ENCODE results near the gene FGF10.

Gene FGF10

DNA sequence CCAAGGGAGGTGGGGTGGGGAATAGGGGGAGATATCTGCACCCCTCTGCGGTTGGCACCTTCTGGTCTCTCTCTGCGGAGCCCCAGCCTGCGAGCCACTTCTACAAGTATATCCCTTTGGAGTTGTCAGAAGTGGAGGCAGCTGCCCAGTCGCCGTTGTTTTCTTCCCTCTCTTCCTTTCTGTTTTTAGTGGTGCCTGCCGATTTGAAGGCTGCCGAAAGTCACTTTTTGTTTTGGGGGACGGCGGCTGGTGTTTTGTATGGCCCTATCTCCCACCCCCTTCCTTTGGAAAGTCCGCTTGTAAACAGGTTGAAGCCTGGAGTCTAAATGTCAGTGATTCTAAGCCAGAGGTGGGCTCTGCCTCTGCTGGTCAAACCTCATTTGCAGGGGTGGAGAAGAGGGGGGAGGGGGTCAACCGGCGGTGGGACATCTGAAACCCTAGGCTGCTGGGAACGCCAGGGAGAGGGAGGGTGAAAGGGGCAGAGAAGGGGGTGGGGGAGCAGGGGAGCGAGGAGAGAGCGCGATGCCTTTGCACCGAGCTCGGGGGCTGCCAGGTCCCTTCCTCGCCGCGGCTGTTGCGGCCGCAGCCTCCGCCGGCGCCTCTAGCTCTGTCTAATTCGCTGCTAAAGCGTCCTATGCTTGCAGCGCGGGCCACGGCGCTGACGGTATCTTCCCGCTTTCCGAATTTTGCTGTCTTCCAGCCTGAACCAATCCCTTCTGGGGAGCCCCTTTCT lies at the start of gene FGF10:
TSS of gene FGF10 (minus strand) at position 331 of the 733 bp plus-strand sequence. CDS start 738 bp downstream, outside the sequence.
- FAIRE-seq, result no peak

DNA sequence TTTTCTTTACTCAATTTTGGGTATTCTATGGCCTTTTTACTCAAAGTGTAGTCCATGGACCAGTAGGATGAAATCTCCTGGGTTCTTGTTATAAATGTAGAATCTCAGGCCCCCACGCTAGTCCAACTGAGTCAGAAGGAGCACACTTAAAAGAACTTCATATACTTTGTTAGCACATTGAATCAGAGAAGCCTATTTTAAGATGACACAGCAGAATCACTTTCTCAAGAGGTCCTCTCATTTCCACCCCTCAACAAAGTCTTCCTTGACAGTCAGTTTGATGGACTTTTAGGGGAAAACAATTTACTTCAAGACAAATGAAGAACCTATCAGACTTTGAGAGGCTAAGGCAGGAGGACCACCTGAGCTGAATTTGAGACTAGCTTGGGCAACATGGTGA lies 37.7 kb upstream of the FGF10 start:
- no peak for FAIRE-seq

DNA sequence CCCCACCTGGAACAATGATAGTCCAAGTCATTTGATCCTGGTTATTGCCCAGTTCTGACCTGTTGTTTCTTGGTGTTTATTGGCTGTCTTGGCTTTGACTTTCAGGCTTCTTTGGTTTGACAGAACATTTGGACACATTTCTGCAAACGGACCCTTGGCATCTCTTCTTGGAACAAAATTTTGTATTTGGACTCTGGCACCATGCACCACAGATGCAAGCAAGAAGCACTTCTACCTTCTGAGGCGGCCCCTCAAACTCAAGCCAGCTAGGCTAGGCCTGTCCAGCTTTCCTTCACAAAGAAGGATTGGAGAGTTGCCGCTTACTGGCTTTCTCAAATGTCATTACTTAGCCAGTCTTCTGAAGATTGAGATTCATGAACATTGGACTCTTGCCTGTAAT lies 23.1 kb upstream of the FGF10 start:
- no peak for FAIRE-seq

DNA sequence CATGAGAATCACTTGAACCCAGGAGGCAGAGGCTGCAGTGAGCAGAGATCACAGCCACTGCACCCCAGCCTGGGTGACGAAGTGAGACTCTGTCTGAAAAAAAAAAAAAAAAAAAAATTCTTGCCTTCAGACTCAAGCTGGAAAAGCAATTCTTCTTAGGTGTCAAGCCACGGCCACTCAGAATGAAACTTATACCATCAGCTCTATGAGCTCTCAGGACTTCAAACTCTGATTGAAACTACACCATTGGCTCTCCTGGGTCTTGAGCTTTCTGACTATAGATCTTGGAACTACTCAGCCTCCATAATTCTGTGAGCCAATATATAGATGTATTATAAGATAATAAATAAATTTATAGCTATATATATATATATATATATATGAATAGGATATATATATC lies 12.9 kb upstream of the FGF10 start:
- no peak for FAIRE-seq

DNA sequence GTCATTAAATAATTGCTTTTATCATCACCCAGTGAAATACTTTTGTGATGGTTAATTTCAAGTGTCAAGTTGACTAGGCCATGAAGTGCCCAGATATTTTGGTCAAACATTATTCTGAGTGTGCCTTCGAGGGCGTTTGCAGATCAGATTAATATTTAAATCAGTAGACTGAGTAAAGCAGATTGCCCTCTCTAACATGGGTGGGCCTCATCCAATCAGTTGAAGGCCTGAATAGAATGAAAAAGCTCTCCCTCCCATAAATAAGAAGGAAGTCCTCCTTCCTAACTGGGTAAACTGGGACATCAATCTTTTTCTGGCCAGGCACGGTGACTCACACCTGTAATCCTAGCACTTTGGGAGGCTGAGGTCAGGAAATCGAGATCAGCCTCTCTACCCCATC lies 12.4 kb upstream of the FGF10 start:
- no peak for FAIRE-seq

DNA sequence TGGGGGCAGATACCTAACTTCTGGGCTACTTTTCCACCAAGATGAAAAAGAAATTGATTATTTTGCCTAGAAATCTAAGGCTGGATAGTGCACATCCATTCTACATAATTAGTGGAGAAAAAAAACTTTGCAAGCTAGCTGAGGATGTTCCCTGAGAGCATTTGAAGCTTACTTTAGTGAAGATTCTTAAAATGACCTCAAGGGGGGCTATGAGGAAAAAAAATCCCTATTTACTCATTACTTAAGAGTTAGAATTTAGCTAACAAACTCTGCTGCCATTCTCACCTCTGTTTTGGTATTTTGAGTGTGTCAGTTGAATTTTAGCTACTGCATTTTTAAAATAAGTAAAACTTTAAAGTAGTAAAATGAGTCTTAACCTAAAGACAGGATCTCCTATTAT lies 9.2 kb upstream of the FGF10 start:
- FAIRE-seq, result no peak

DNA sequence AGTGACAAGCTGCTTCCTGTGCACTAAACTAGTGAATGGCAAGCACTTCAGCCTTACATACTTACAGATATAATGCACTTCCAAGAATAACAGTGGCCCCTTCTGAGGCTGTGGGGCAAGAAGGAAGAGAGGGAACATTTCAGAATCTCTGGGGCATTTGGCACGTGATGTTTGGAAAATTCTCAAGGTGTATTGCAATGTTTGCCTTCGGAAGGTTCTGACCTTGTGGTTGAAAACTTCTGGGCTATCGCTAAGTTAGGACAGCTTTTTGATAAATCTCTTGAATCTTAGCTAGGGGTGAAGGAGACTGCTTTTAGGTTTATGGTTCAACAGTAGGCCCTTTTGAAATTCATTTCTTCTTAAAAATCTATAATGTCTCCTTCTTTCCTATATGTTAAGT lies 7.1 kb upstream of the FGF10 start:
- FAIRE-seq, result no peak

DNA sequence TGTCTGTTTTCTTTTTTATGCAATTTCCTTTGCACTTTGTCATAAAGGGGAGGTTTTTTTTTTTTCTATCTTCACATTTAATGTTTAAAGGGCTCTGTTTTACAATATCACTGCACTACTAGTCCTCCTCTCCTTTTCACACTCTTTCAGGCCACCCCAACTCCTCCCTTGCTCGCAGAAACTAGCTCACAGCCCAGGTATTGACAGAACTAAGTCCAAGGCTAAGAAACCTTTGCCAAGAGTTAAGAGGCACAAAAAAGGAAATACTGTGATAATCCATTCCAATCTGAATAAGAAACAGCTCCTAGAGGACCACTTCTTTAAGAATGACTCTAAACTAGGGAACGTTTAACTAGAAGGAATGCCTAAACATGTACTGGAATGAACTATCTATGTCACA lies 1.1 kb upstream of the FGF10 start:
- no peak for FAIRE-seq

DNA sequence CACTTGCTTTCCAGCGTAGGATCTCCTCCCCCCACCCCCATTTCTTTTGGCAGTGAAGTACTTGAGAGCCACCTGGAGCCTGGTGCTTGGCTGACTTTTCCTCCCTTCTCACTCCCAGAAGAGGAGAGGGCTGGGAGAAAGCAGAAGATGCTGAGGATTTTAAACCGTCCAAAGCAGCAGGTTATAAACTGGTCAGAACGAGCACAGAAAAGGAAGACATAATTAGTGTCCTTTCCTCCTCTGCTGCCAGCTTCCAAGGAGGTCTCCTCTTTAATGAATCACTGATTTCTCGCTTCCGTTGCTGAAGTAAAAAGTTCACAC lies 563 bp upstream of the FGF10 start:
- FAIRE-seq, result no peak

DNA sequence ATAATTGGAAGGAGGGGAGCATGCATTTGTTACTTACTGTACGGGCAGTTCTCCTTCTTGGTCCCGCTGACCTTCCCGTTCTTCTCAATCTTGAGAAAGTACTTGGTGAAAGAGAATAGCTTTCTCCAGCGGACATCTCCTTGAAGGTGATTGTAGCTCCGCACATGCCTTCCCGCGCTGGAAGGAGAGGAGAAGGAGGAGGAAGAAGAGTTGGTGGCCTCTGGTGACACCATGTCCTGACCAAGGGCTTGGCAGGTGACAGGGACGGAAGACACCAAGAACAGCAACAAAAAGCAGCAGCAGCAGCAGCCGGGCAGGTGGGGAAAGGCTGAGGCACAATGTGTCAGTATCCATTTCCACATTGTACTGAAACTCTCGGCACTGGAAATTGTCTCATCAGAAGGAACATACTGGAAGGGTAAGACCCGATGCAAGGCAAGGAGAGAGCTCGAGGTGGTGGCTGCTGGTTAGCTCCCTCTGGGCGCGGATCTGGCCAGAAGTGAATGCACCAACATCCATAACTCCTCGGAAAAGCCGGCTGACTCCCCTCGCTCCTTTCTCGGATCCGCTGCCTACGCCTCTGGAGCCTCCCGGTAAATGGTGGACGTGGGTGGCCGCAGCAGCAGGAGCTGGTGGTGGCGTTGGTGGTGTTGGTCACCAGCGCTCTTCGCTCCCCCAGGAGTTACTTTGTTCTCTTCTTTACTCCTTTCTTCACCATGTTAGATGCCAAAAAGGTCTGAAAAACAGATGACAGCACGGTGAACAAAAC lies 715 bp downstream of the FGF10 start:
- no peak for FAIRE-seq

DNA sequence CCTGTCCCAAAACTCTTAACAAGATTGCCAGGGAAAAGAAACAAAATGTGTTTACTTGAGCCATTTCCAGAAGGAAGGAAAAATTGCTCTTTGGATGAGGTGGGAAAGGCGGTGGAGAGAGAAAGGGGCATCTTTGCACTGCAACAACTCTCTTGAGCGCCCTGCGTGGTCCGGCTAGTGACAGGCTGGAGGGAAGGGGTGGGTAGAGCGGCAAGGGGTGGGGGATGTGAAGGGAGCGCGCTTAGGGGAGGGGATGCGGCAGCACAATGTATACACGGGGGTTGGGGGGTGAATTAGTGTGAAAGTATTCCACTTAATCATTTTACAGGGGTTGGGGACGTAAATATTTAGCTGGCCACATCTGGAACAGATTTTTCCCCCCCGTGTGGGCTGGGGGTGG lies 1.3 kb downstream of the FGF10 start:
- FAIRE-seq, result no peak

DNA sequence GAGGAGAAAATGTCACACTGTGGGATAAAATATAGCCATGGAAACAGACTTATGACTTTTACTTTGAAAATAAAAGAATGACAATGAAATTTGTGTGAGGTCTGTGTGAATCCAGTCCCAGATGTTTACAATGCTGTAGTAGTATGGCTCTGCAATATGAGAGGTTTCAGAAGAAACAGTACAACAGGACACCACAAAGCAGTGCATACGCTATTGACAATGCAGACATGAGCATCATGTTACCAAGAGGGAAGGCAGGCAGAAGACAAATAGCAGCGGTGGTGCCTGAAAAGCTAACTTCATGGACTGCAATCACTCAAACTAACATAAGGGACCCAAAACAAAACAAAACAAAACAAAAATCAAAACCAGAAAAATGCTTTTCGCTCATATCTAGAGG lies 1.8 kb downstream of the FGF10 start:
- no peak for FAIRE-seq

DNA sequence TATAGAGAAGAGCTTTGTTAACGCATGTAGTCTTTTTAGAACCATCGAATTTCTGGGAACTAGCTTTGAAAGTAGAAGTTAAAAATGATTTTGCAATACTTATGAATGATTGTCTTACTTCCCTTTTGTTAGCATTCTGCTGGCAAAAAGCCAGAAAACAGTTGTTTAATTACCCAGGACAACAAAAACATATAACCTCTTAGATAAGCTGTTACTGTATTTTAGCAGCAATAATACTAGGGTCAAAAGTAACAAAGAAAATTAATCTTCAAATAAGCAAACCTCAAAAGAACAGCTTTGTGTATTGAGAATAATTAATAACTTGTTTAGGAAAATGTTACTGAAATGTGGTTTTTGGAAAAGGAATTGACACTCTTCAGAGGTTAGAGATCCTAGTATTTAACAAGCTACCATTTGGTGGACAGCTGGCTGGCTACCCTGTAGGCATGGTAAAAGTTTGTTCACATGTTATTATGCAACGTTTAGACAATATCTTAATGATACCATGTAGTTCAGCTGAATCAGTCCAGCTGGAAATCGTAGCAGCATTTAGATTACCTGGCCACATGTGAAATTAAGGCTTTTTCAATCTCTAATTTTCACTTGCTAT lies 3.8 kb downstream of the FGF10 start:
- FAIRE-seq, result no peak

DNA sequence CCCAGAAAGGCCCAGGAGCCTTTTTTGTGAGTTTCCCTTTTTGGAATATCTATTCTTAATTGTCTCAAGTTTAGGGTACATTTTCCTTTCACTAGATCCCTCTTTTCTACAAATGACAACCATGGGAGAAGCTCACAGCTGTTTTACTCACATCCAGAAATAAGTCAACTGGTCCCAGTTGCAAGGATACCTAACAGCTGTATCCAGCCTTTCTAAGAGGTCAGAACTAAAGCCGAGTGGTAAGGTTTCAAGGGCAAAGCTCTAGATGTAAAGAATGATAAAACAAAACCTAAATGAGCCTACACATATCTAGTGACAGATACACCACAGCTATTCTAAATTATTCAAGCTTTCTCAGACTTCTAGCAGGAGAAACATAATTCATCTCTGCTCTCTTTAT lies 4.4 kb downstream of the FGF10 start:
- FAIRE-seq, result no peak

DNA sequence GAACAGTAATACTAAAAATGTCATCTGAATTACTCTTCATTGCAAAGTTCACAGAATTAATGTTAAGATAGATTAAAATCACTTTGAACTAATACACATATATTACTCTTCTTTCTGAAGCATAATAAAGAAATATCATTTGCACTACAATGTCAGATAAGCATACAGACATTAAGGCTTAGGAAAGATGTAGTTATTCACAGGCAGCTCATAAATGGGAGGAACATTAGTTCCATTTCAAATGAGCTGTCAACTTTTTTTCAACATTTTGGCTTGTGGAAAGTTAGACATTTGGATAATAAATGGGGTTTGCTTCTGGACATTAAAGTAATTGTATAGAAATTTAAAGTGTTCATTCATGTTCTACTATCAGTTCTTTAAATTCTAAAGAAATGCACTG lies 6.3 kb downstream of the FGF10 start:
- FAIRE-seq, result no peak

DNA sequence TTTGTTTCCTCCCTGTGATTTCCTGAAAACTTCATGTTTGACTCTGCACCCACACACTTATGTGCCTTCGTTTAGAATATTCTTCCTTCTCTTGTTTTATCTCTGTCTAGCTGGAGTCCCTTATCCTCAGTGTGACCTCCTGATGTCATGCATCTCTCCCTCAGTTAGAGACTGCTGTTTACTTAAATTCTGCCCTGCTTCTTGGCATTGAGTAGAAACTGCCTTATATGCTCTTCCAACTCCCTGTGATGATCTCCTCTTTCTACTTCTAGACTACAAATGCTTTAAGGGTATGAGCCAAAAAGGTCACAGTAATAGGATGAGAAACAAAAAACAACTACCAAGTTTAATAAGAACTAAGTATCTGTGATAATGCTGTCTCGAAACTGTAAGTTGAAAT lies 12.2 kb downstream of the FGF10 start:
- FAIRE-seq, result no peak

DNA sequence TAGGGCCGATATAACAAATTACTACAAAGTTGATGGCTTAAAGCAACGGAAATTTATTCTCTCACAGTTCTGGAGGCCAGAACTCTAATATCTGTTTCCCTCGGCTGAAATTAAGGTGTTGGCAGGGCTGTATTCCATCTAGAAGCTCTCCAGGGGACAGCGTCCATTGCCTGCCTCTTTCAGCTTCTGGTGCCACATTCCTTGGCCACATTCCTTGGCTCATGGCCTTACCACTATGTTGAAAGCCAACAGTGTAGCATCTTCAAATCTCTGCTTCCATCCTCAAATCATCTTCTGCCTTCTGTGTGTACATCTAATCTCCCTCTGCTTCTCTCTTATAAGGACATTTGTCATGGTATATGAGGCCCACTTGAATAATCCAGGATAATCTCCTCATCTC lies 17.2 kb downstream of the FGF10 start:
- no peak for FAIRE-seq

DNA sequence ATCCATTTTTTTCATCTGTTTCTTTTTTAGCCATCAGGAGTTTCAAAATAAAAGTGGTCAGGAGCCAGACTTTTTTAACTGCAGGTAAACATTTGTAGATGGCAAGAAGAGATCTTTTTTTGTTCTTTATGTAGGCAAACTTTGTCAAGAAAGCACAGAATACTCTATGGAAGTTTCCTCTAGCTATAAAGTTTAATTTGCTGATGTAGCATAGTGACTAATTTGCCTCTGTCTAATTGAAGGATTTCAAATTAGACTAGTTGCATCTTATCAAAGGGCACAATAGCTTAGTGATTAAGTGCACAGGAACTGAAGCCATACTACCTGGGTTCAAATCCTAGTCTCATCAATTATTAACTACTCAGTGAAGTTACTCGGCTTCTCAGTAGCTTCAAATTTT lies 22.0 kb downstream of the FGF10 start:
- FAIRE-seq, result no peak

DNA sequence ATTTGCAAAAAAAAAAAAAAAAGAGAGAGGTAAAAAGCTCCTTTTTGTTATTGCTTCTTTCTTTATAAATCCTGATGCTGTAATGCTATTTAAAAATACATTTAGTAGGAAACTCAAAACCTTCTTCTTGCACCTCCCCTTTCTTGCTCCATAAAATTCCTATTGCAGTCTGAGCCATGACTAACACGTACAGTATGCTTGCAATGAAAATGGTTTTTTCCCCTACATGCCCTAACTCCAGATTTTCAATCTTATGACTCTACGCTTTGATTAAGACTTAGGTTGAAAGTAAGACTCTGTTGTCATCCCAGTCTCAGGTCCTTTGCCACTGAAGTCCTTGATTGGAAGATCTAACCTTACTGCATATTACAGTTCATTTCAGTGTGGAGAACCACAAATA lies 23.9 kb downstream of the FGF10 start:
- no peak for FAIRE-seq

DNA sequence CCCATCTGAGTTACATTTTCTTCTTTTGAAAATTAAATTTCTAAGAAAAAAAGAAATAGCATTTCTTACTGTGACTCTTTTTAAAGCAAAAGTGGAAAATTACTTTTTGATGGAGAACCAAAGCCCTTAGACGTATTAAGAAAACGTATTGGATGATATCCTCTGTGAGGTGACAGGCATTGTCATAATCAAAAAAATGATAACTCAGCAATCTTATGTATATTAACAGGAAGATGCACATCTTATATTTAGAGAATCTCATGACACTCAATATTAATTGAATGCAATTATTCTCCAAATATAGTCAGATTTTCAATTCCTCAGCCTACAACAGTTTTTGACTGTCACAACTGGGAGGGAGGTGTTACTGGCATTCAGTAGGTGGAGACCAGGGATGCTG lies 25.1 kb downstream of the FGF10 start:
- no peak for FAIRE-seq

DNA sequence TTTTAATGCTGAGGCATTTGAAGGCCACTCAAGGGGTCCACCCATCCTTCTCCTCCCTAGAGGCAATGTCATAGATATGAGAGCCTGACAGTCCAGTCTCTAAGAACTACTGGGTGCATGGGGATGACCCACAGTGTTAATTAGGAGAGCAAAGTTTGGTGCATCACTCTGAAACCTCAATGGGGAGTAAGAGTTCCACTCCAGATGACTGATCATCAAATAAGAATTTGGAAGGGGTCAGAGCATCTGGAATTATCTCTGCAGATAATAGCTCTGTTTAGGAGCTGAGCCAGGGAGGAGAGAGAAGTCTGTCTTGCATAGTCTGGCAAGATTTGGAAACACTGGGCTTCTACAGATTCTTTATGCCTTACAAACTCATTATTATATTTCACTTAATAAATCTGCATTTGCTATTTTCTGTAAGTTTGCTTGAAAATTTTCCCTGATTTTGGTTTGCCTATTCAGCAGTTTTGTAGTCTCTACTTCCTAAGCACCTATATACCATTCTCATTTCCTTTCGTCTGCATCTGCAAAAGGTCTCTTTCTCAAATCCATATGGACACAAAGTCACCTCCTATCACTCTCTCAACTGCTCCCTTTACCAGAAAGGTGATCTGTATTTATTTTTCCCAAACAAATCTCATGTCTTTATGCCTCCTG lies 27.7 kb downstream of the FGF10 start:
- no peak for FAIRE-seq

DNA sequence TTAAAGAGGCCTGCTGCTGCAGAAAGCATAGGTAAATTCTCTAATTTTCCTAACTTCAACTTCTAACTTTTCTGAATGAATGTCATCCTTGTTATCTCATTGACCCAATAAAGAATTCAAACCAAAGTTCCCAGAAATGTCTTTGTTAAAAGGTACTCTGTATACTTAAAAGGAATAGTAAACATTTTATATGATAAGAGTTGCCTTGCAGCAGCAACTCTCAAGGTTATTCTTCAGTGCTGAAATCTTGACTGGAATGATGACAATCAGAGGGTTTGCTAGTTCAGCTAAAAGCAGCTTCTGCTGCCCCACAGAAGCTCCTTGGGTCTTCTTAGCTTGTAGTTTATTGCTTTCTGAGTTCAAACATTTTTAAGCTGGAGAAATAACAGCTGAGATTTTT lies 28.3 kb downstream of the FGF10 start:
- no peak for FAIRE-seq

DNA sequence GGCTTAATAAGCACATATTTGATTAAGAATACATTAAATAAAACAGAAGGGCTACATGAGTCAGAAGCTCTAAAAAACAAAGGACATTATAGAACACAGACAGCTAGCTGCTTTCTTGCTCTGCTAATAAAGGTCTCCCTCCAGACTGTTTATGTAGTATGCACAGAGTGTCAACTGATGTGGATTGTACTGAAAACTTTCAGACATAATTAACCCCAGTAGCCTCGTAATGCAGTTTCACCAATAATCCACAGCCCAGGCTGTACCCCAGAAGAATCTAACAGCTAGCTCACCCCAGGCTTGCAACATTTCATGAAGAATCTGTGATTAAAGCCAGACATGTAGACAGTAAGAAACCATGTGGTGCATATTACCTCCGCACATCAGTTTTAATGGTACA lies 30.8 kb downstream of the FGF10 start:
- FAIRE-seq, result no peak

DNA sequence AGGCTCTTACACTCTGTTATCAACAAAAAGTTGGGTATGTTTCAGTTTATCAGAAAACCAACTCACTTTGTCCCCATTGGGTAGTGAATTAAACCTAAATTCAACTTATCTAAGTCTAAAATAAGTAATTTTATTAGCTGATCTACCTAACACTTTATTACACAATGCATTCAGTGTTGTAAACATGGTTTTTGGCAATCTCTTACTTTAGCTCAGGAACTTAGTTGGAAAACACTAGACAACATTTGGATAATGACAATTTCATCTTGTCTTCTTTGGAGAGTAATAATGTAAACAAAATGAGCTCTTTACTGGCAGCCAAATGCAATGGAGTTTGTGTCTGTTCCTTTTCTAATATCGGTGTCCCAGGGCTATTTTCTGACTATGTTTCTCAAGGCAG lies 33.0 kb downstream of the FGF10 start:
- no peak for FAIRE-seq

All from TTC549 (cell line).